Ishikawa (cell line): ENCODE measurements around the gene CPA4.

Source experiments
- CEBPB ChIP-seq: IDR thresholded peaks from 2 replicates; pipeline ENCODE4 v1.6.1; 2012
- CREB1 ChIP-seq: IDR thresholded peaks from 2 replicates; pipeline ENCODE4 v1.6.1; 2012; ENCODE audit warnings: low read depth
- EGR1 ChIP-seq: IDR thresholded peaks from 2 replicates; pipeline ENCODE4 v1.6.1; 2012
- EP300 ChIP-seq: IDR thresholded peaks from 2 replicates; pipeline ENCODE4 v1.6.1; 2012; ENCODE audit warnings: borderline replicate concordance
- FOXM1 ChIP-seq: IDR thresholded peaks from 2 replicates; pipeline ENCODE4 v1.6.1; 2012; ENCODE audit warnings: low read depth, borderline replicate concordance
- NFIC ChIP-seq: IDR thresholded peaks from 2 replicates; pipeline ENCODE4 v1.6.1; 2012
- RAD21 ChIP-seq: IDR thresholded peaks from 2 replicates; pipeline ENCODE4 v1.6.1; 2012; ENCODE audit warnings: low read depth
- TAF1 ChIP-seq: IDR thresholded peaks from 2 replicates; pipeline ENCODE4 v1.6.1; 2012; ENCODE audit warnings: low read depth, mild to moderate bottlenecking
- TCF12 ChIP-seq: IDR thresholded peaks from 2 replicates; pipeline ENCODE4 v1.6.1; 2012; ENCODE audit warnings: low read depth
- TEAD4 ChIP-seq: IDR thresholded peaks from 2 replicates; pipeline ENCODE4 v1.6.1; 2012
- YY1 ChIP-seq: IDR thresholded peaks from 2 replicates; pipeline ENCODE4 v1.6.1; 2012; ENCODE audit warnings: low read depth
- ZBTB7A ChIP-seq: IDR thresholded peaks from 2 replicates; pipeline ENCODE4 v1.6.1; 2012; ENCODE audit warnings: low read depth
- TF ChIP-seq, protein P1 (sequence below): IDR thresholded peaks from 2 replicates; pipeline ENCODE4 v1.6.1; 2012; ENCODE audit warnings: low read depth, mild to moderate bottlenecking
- TF ChIP-seq, protein P2 (sequence below): IDR thresholded peaks from 2 replicates; pipeline ENCODE4 v1.6.1; 2012
- TF ChIP-seq, protein P3 (sequence below): IDR thresholded peaks from 2 replicates; pipeline ENCODE4 v1.6.1; 2012

The CPA4 gene

DNA sequence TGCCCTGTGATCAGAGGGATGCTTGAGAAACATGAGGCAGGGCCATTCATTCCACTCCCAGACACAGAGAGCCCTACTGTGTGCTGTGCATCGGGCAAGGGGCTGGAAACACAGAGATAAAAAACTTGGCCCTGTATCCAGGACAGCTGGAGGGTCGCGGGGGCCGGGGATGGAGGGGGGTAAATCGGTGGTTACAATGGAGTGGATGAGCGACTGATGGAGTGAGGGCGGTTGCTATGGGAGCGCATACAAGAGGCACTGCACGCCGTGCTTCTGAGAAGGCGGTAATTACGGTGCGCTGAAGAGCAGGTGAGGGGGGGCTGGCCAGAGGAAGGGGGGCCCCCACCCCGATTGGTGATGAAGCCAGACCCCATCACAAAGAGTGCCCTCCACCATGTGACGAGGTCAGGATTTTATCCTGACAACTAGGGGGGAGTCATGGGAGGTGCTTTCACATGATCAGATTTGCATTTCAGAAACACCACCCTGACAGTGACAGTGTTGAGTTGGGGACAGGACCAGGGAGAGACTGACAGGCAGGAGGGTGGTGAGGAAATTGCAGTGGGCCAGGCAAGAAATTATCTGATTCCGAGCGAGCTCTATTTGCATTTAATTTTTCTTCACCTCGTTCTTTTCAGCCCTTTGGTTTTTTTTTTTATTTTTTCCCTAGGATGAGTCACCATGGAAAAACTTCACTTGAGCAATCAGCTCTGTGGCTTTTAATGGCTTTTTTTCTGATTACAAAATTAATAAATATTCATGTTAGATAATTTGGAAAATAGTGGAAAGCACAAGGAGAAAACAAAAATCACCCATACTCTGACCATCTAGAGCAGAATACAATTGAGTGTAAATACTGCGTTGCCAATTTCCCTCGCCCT, 59.5 kb downstream of the CPA4 start:
- TF ChIP-seq ZBTB7A (no peak), FOXM1 (no peak), EGR1 (no peak), CEBPB (peak; percentile 87), YY1 (no peak), TEAD4 (no peak)

DNA sequence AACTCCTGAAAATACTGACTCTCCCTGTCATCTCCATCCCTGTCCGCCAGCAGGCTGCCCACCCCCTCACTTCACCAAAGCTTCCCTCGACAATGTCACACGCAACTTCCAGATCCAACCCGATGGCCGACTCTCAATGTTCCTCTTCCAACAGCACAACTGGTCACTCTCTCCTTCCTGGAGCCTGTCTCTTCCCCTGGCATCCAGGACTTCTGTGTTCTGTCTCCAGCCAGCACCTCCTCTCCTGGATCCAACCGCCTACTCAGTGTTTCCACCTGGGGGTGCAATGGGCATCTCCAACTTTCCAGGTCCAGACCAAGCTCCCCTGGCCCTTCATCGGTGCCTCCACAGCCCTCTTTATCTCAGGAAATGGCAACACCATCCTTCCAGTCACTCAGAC, 60.2 kb downstream of the CPA4 start:
- 0 out of 2 replicates have a peak, but pooled peaks have one; percentile 6 for TF ChIP-seq RAD21
- TF ChIP-seq YY1 = no peak

DNA sequence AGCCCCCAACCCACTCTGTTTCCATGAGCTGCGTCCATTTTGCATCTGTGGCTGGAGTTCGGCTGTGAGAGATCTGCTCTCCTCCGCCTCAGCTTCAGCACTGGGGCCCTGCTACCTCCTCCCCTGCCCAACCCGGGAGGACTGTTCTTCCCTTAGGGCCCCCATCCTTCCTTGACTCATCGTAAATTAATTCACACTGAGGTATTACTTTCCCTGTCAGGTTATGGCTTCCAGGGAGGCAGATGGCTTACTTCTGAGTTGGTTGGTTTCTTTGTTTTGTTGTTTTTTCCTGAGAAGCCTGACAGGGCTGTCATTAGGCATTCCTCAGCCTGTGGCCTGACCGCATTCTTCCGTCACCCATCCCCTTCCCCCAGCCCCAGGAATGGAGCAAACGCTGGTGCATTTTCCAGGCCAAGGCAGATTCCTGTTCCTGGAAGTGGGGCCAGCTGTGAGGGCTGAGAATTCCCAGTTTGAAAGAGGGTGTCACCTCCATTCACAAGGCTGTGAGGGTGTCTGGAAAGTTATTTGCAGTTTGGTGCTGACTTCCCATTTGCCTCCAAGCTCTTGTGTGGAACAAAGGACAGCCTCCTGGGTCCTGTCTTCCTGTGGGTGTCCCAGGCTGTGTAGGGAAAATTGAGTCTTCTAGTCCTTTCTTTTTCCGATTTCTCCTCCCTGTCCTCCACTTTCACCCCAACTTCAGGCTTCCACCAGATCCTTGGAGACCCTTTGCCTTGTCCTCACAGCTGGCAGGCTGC, 63.3 kb downstream of the CPA4 start:
- TF ChIP-seq EP300 = 0 out of 2 replicates have a peak, but pooled peaks have one; percentile 60
- peak; percentile 78; the same call in 1 of the 2 replicates for TF ChIP-seq TCF12
- peak; percentile 17; the same call in 1 of the 2 replicates for TF ChIP-seq NFIC
- TF ChIP-seq RAD21 = peak; percentile 10; the same call in 1 of the 2 replicates
- TF ChIP-seq YY1 = no peak
- TF ChIP-seq, protein P1, sequence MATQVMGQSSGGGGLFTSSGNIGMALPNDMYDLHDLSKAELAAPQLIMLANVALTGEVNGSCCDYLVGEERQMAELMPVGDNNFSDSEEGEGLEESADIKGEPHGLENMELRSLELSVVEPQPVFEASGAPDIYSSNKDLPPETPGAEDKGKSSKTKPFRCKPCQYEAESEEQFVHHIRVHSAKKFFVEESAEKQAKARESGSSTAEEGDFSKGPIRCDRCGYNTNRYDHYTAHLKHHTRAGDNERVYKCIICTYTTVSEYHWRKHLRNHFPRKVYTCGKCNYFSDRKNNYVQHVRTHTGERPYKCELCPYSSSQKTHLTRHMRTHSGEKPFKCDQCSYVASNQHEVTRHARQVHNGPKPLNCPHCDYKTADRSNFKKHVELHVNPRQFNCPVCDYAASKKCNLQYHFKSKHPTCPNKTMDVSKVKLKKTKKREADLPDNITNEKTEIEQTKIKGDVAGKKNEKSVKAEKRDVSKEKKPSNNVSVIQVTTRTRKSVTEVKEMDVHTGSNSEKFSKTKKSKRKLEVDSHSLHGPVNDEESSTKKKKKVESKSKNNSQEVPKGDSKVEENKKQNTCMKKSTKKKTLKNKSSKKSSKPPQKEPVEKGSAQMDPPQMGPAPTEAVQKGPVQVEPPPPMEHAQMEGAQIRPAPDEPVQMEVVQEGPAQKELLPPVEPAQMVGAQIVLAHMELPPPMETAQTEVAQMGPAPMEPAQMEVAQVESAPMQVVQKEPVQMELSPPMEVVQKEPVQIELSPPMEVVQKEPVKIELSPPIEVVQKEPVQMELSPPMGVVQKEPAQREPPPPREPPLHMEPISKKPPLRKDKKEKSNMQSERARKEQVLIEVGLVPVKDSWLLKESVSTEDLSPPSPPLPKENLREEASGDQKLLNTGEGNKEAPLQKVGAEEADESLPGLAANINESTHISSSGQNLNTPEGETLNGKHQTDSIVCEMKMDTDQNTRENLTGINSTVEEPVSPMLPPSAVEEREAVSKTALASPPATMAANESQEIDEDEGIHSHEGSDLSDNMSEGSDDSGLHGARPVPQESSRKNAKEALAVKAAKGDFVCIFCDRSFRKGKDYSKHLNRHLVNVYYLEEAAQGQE = no peak
- TF ChIP-seq TEAD4 = peak; percentile 90

DNA sequence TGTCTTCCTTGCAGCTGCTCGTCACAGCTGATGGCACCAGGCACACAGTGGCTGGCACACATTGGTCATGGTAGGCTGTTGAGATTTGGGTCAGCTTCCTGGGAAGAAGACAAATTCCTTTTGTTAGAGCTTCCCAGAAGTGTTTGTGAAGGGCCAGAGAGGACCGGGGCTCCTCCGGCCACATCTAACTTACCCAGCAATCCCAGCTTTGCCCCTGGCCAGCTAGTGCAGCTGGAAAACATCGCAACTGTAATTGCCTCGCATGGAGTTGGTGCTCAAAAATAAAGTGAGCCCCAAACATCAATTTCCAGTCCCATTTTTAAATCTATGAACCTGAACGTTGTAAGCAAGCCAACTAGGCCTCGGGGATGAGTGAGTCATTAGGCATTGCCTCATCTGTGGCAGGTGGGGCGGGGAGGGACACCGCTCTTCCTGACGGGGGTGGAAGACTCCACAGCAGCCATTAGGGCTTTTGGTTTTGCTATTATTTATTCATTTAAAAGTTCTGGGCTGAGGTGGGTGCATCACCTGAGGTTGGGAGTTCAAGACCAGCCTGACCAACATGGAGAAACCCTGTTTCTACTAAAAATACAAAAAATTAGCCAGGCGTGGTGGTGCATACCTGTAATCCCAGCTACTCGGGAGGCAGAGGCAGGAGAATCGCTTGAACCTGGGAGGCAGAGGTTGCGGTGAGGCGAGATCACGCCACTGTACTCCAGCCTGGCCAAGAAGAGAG, 64.1 kb downstream of the CPA4 start:
- TF ChIP-seq EGR1 (no peak), ZBTB7A (no peak), YY1 (no peak), NFIC (peak; percentile 62), EP300 (peak; percentile 34; the same call in 1 of the 2 replicates), CEBPB (peak; percentile 89), TEAD4 (no peak), TCF12 (peak; percentile 65), FOXM1 (no peak), TAF1 (no peak), CREB1 (no peak)
- TF ChIP-seq, protein P1 = no peak
- TF ChIP-seq, protein P2, sequence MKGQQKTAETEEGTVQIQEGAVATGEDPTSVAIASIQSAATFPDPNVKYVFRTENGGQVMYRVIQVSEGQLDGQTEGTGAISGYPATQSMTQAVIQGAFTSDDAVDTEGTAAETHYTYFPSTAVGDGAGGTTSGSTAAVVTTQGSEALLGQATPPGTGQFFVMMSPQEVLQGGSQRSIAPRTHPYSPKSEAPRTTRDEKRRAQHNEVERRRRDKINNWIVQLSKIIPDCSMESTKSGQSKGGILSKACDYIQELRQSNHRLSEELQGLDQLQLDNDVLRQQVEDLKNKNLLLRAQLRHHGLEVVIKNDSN = no peak
- TF ChIP-seq, protein P3, sequence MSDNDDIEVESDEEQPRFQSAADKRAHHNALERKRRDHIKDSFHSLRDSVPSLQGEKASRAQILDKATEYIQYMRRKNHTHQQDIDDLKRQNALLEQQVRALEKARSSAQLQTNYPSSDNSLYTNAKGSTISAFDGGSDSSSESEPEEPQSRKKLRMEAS = 0 out of 2 replicates have a peak, but pooled peaks have one; percentile 27

DNA sequence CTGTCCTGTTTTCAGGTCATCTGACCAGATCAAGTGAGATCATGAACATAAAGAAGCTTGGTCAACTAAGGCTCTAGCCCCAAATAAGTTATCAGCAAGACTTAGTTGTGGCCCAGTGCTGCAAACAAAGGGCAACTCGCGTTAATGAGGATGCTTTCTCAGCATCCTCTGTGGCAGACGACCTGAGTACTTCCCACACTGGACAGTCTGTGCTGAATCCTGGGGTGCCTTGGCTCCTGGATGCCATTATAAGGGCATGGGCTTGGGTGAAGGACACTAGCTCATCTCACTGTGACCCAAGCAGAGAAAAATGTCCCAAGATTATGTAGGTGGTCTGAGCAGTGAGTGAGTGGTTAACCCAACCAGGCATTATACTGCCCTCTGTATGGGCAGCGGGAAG, 65.5 kb downstream of the CPA4 start:
- no peak for TF ChIP-seq NFIC

DNA sequence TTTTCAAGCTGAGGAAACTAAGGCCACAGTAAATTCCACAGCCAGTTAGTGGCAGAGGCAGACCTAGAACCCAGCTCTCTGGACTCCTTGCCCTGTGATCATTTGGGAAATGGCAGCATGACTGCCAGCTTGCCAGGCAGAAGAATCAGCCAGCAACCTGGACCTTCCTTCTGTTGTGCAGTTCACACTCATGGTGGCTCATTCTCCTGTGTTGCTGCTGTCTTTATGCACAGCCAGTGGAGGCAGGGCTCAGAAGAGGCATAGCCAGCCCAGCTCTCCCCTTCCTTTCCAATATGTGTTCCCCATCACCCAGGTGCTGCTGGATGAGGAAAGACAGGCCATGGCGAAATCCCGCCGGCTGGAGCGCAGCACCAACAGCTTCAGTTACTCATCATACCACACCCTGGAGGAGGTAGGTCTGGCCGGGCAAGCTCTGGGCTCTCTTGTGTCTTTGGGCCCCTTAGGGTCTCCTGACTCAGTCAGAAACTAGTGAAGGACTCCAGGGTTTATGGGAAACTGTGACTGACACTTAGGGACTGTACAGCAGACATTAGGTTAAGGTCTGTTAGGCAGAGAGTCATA, 66.4 kb downstream of the CPA4 start:
- TF ChIP-seq YY1 (no peak), TCF12 (no peak), RAD21 (no peak), FOXM1 (no peak), EGR1 (no peak), NFIC (no peak), CEBPB (no peak), ZBTB7A (no peak), CREB1 (no peak), TAF1 (no peak), EP300 (no peak), TEAD4 (no peak)
- TF ChIP-seq, protein P3 = no peak
- TF ChIP-seq, protein P2 = no peak
- TF ChIP-seq, protein P1 = no peak
